Progenitor cell of endocrine pancreas (in vitro differentiated cells): ENCODE data around the gene CABP5. TPM values are rescaled to one million over a fixed set of nuclear protein-coding genes. Genes with fewer than 3 reads are reported as not detected.

Experiments
- DNase-seq: peaks from one replicate; pipeline ENCODE4 v3.0.0; 2021; ENCODE audit warnings: low spot score; ENCODE audit not compliant: unreplicated experiment
- H3K27ac Mint-ChIP-seq: 2 replicates; pipeline ENCODE4 v1.8.0; 2021; ENCODE audit warnings: mild to moderate bottlenecking, moderate library complexity, mixed read lengths
- H3K27me3 Mint-ChIP-seq: 2 replicates; pipeline ENCODE4 v1.8.0; 2021; ENCODE audit warnings: mixed read lengths
- H3K36me3 Mint-ChIP-seq: 2 replicates; pipeline ENCODE4 v1.8.0; 2022; ENCODE audit warnings: mixed read lengths; ENCODE audit not compliant: insufficient read depth
- H3K4me1 Mint-ChIP-seq: 2 replicates; pipeline ENCODE4 v1.8.0; 2021; ENCODE audit warnings: low read depth, mixed read lengths
- H3K4me3 Mint-ChIP-seq: 2 replicates; pipeline ENCODE4 v1.8.0; 2021; ENCODE audit warnings: low read depth, mild to moderate bottlenecking, moderate library complexity, mixed read lengths
- H3K9me3 Mint-ChIP-seq: 2 replicates; pipeline ENCODE4 v1.8.0; 2021; ENCODE audit warnings: low read depth, mixed read lengths
- CTCF ChIP-seq: fragments of 200-600 bp; sonication (generic); IDR thresholded peaks from one replicate; pipeline ENCODE4 v1.5.0; 2021; ENCODE audit warnings: antibody characterized with exemption, mild to moderate bottlenecking; ENCODE audit not compliant: unreplicated experiment
- total RNA-seq: library from RNA; stranded (reverse); gene quantifications from 2 replicates; pipeline ENCODE4 v1.2.1, GENCODE V29; 2021

The CABP5 gene
- total RNA-seq, 1 donor from 2014 or later, result not detected

GRCh38 chr19:48060381-48060780 lies 16.5 kb upstream of the CABP5 start:
- H3K4me3 Mint-ChIP-seq, result no peak overlapping the region
- no peak for DNase-seq
- H3K4me1 Mint-ChIP-seq, result no peaks in the 10 kb centered on the region
- no peaks in the 10 kb centered on the region for H3K9me3 Mint-ChIP-seq
- H3K27ac Mint-ChIP-seq, result no peak overlapping the region
- no peaks in the 10 kb centered on the region for H3K36me3 Mint-ChIP-seq
- no peak for TF ChIP-seq CTCF
- peaks cover 18% of the 10 kb centered on the region for H3K27me3 Mint-ChIP-seq

GRCh38 chr19:48059331-48059730 lies 15.5 kb upstream of the CABP5 start:
- Mint-ChIP-seq H3K4me1 (no peaks in the 10 kb centered on the region), H3K4me3 (no peak overlapping the region), H3K27me3 (peaks cover 18% of the 10 kb centered on the region), H3K36me3 (no peaks in the 10 kb centered on the region), H3K27ac (no peak overlapping the region), H3K9me3 (no peaks in the 10 kb centered on the region)
- TF ChIP-seq CTCF, result no peak
- no peak for DNase-seq

- Mint-ChIP-seq H3K27me3 (peaks cover under 1% of the 10 kb centered on the region), H3K9me3 (no peaks in the 10 kb centered on the region), H3K4me1 (no peaks in the 10 kb centered on the region), H3K36me3 (no peaks in the 10 kb centered on the region), H3K4me3 (no peak overlapping the region), H3K27ac (no peak overlapping the region)
- no peak for TF ChIP-seq CTCF
- DNase-seq, result no peak
These were observed 10.0 kb upstream of the CABP5 start for GRCh38 chr19:48053856-48054255.

GRCh38 chr19:48053076-48053475 lies 9.2 kb upstream of the CABP5 start:
- H3K4me3 Mint-ChIP-seq, result no peak overlapping the region
- H3K36me3 Mint-ChIP-seq, result no peaks in the 10 kb centered on the region
- no peak overlapping the region for H3K27ac Mint-ChIP-seq
- DNase-seq, result no peak
- H3K9me3 Mint-ChIP-seq, result no peaks in the 10 kb centered on the region
- H3K27me3 Mint-ChIP-seq, result peaks cover 6% of the 10 kb centered on the region
- no peak for TF ChIP-seq CTCF
- no peaks in the 10 kb centered on the region for H3K4me1 Mint-ChIP-seq

- no peaks in the 10 kb centered on the region for H3K36me3 Mint-ChIP-seq
- DNase-seq, result no peak
- TF ChIP-seq CTCF, result no peak
- no peaks in the 10 kb centered on the region for H3K9me3 Mint-ChIP-seq
- H3K27me3 Mint-ChIP-seq, result peaks cover 7% of the 10 kb centered on the region
- H3K4me1 Mint-ChIP-seq, result no peaks in the 10 kb centered on the region
- no peak overlapping the region for H3K27ac Mint-ChIP-seq
- H3K4me3 Mint-ChIP-seq, result no peak overlapping the region
These were observed 7.6 kb upstream of the CABP5 start for GRCh38 chr19:48051335-48052033.
